ENCODE measurements around the gene FBXL16.

FBXL16 gene

DNA sequence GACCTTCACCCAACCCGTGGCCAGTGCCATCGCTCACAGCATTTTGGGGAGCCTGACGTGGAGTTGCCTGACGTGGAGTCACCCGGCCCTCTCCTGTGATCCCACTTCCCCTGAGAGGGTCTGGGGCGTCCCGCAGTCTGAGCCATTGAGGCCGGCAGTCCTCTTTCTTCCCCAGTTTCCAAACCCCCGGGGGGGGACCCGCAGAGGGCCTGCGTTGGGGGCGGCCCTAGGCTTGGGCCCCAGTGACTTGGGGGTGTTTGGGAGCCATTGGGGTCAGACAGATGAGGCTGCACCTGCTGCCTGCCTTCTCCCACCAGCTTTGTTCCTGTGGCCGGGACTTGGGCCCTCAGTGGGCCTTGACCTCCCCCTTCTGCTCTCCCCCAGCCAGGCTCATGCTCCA, 35.9 kb downstream of the FBXL16 start:
- H3K79me2 ChIP-seq (ENCODE audit: insufficient read depth, low read depth) = peaks cover 19% of the 10 kb centered on the region
- H2AFZ ChIP-seq (ENCODE audit: low read depth) = no peak overlapping the region
- H3K4me3 ChIP-seq (IDR thresholded peaks at IDR 0.05; ENCODE audit: insufficient read depth, low read depth, low read length) = no peak overlapping the region
- H3K4me2 ChIP-seq = no peak overlapping the region; the same call in 1 of the 2 replicates
- no peak overlapping the region for H3K9ac ChIP-seq
- TF ChIP-seq CTCF (conservative IDR thresholded peaks at IDR 0.05; ENCODE audit: low read depth, low read length) = no peak
- peaks cover 3% of the 10 kb centered on the region; the same call in 1 of the 2 replicates for H3K36me3 ChIP-seq (ENCODE audit: insufficient read depth)
- H3K27me3 ChIP-seq (ENCODE audit: insufficient read depth, low read depth) = no peaks in the 10 kb centered on the region
- H3K27ac ChIP-seq = no peak overlapping the region
- no peaks in the 10 kb centered on the region for H4K20me1 ChIP-seq (ENCODE audit: insufficient read depth)
- H3K4me1 ChIP-seq (ENCODE audit: low read depth, poor library complexity, severe bottlenecking) = peaks cover 13% of the 10 kb centered on the region

GRCh38 chr16:668519-669171, 37.0 kb downstream of the FBXL16 start:
- no peak overlapping the region for H3K4me3 ChIP-seq (IDR thresholded peaks at IDR 0.05; ENCODE audit: insufficient read depth, low read depth, low read length)
- H2AFZ ChIP-seq (ENCODE audit: low read depth) = peak overlapping the region; percentile 34; the same call in 1 of the 2 replicates
- peak overlapping the region; percentile 71 for H3K4me2 ChIP-seq
- peak overlapping the region; percentile 81 for H3K9ac ChIP-seq
- peaks cover 19% of the 10 kb centered on the region for H3K79me2 ChIP-seq (ENCODE audit: insufficient read depth, low read depth)
- peaks cover 3% of the 10 kb centered on the region; the same call in 1 of the 2 replicates for H3K36me3 ChIP-seq (ENCODE audit: insufficient read depth)
- H3K4me1 ChIP-seq (ENCODE audit: low read depth, poor library complexity, severe bottlenecking) = peaks cover 13% of the 10 kb centered on the region
- no peak for TF ChIP-seq CTCF (conservative IDR thresholded peaks at IDR 0.05; ENCODE audit: low read depth, low read length)
- H3K27me3 ChIP-seq (ENCODE audit: insufficient read depth, low read depth) = no peaks in the 10 kb centered on the region
- no peaks in the 10 kb centered on the region for H4K20me1 ChIP-seq (ENCODE audit: insufficient read depth)
- H3K27ac ChIP-seq = no peak overlapping the region

- Histone ChIP-seq H3K79me2 (ENCODE audit: insufficient read depth, low read depth) (peaks cover 19% of the 10 kb centered on the region), H3K27me3 (ENCODE audit: insufficient read depth, low read depth) (no peaks in the 10 kb centered on the region), H4K20me1 (ENCODE audit: insufficient read depth) (no peaks in the 10 kb centered on the region), H3K36me3 (ENCODE audit: insufficient read depth) (peaks cover under 1% of the 10 kb centered on the region; the same call in 1 of the 2 replicates), H3K27ac (no peak within 1 kb of the TSS; the same call in 1 of the 2 replicates), H3K4me3 (IDR thresholded peaks at IDR 0.05; ENCODE audit: insufficient read depth, low read depth, low read length) (no peak within 1 kb of the TSS), H3K4me2 (peak within 1 kb of the TSS; percentile 71), H3K4me1 (ENCODE audit: low read depth, poor library complexity, severe bottlenecking) (peaks cover 13% of the 10 kb centered on the region), H2AFZ (ENCODE audit: low read depth) (peak within 1 kb of the TSS; percentile 49; the same call in 1 of the 2 replicates), H3K9ac (peak within 1 kb of the TSS; percentile 81)
- peak; percentile 78 for TF ChIP-seq CTCF (conservative IDR thresholded peaks at IDR 0.05; ENCODE audit: low read depth, low read length)
Observed at GRCh38 chr16:667780-668518, 37.7 kb downstream of the FBXL16 start, which contains the start of gene RHOT2. Gene RHOT2, plus strand, starts transcription at chr16:668132. Its CDS starts 68 bp downstream, at chr16:668200.

DNA sequence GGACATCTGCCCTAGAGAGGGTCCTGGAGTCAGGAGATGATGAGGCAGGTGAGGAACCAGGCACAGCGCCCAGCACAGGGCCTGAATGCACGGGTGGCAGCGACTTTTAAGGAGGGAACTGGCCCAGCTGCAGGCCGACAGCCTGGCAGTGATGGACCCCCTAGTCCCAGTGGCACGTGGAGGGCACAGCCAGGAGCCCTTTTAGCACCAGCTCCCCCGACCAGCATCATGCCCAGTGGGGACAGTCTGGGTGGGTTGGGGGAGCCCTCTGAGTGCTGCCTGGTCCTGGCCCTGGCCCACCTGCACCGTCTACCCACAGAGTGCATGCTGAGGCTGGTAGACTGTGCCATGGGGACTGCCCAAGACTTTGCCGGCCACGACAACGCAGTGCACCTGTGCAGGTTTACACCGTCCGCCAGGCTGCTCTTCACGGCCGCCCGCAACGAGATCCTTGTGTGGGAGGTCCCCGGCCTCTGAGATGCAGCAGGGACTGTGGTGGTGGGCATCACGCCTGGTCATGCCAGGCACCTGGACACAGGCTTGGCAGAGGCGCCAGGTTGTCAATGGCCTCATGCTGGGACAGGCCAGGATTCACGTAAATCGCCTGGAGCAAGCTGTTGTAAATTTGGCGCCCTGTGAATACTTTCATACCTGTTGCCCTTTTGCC, 38.4 kb downstream of the FBXL16 start:
- H3K9ac ChIP-seq = no peak overlapping the region; the same call in 1 of the 2 replicates
- H3K27me3 ChIP-seq (ENCODE audit: insufficient read depth, low read depth) = no peaks in the 10 kb centered on the region
- peak overlapping the region; percentile 71 for H3K4me2 ChIP-seq
- H3K4me1 ChIP-seq (ENCODE audit: low read depth, poor library complexity, severe bottlenecking) = peaks cover 13% of the 10 kb centered on the region
- no peak for TF ChIP-seq CTCF (conservative IDR thresholded peaks at IDR 0.05; ENCODE audit: low read depth, low read length)
- no peak overlapping the region; the same call in 1 of the 2 replicates for H3K27ac ChIP-seq
- peaks cover 19% of the 10 kb centered on the region for H3K79me2 ChIP-seq (ENCODE audit: insufficient read depth, low read depth)
- H4K20me1 ChIP-seq (ENCODE audit: insufficient read depth) = no peaks in the 10 kb centered on the region
- peak overlapping the region; percentile 49; the same call in 1 of the 2 replicates for H2AFZ ChIP-seq (ENCODE audit: low read depth)
- no peaks in the 10 kb centered on the region; the same call in 1 of the 2 replicates for H3K36me3 ChIP-seq (ENCODE audit: insufficient read depth)
- no peak overlapping the region for H3K4me3 ChIP-seq (IDR thresholded peaks at IDR 0.05; ENCODE audit: insufficient read depth, low read depth, low read length)
